GM19395 (cell line): Measurements from ENCODE around the gene BCL2L1.
"Not testable (repeated sequence)": the region's sequence is repeated elsewhere in the genome, so short reads cannot be mapped to it uniquely, and the experiment has no call there.

Experiments used
- ATAC-seq: cut with Tn5 transposase; IDR thresholded peaks from one replicate; pipeline ENCODE4 v1.9.1; 2021; ENCODE audit warnings: mild to moderate bottlenecking, moderate library complexity; ENCODE audit not compliant: unreplicated experiment

The BCL2L1 gene

GRCh38 chr20:31677553-31678260, 45.0 kb downstream of the BCL2L1 start:
- no peak for ATAC-seq

- no peak for ATAC-seq
These were observed 46.1 kb downstream of the BCL2L1 start for GRCh38 chr20:31676609-31676989.

- peak; percentile 65 for ATAC-seq
These were observed 46.6 kb downstream of the BCL2L1 start for GRCh38 chr20:31675828-31676608.

GRCh38 chr20:31674895-31675827, 47.5 kb downstream of the BCL2L1 start:
- ATAC-seq, result peak; percentile 70

- ATAC-seq, result no peak
These were observed 48.7 kb downstream of the BCL2L1 start for GRCh38 chr20:31673943-31674463.

- ATAC-seq, result no peak
These were observed 49.2 kb downstream of the BCL2L1 start for GRCh38 chr20:31673435-31673834.

- ATAC-seq, result no peak
These were observed 51.3 kb downstream of the BCL2L1 start for GRCh38 chr20:31671324-31671723.

- ATAC-seq, result no peak
These were observed 52.1 kb downstream of the BCL2L1 start for GRCh38 chr20:31670371-31671228.

- no peak for ATAC-seq
These were observed 52.8 kb downstream of the BCL2L1 start for GRCh38 chr20:31669876-31670275.

GRCh38 chr20:31668944-31669343, 53.7 kb downstream of the BCL2L1 start:
- not testable (repeated sequence) for ATAC-seq

- no peak for ATAC-seq
These were observed 55.1 kb downstream of the BCL2L1 start for GRCh38 chr20:31667315-31668285.

- ATAC-seq, result no peak
These were observed 56.2 kb downstream of the BCL2L1 start for GRCh38 chr20:31666258-31667042.

GRCh38 chr20:31665753-31666152, 56.9 kb downstream of the BCL2L1 start:
- ATAC-seq, result no peak

GRCh38 chr20:31664696-31665354, 57.8 kb downstream of the BCL2L1 start:
- no peak for ATAC-seq

GRCh38 chr20:31663838-31664695, 58.6 kb downstream of the BCL2L1 start:
- ATAC-seq, result no peak

GRCh38 chr20:31663524-31663837, 59.2 kb downstream of the BCL2L1 start:
- ATAC-seq, result no peak

GRCh38 chr20:31662372-31662854, 60.3 kb downstream of the BCL2L1 start:
- no peak for ATAC-seq
